Activated B cell treated with CpG ODN at 0.5 μM for 24 hours (primary cell): Measurements from ENCODE around the gene GPD1. TPM values are rescaled to one million over a fixed set of nuclear protein-coding genes. Genes with fewer than 3 reads are reported as not detected.

ENCODE experiments used
- ATAC-seq: fragments of 200-7000 bp; cut with Tn5 transposase; one replicate; pipeline ENCODE4 v1.10.0; 2021; ENCODE audit warnings: low read depth, mild to moderate bottlenecking, moderate library complexity
- CTCF ChIA-PET: fragments of 350-600 bp; sonication (Branson Sonifier 250); formaldehyde crosslinking; loops from one replicate; lab custom pipeline; 2021; ENCODE audit warnings: antibody characterized with exemption; lab: Charles Lee
- POLR2A ChIA-PET: fragments of 350-600 bp; sonication (Branson Sonifier 250); formaldehyde crosslinking; loops from one replicate; lab custom pipeline; 2021; ENCODE audit warnings: antibody characterized with exemption; lab: Charles Lee
- DNase-seq: peaks from one replicate; pipeline ENCODE4 v3.0.0; 2022
- H3K27ac Mint-ChIP-seq: one replicate; pipeline ENCODE4 v1.8.0; 2020; ENCODE audit warnings: mixed read lengths
- H3K27me3 Mint-ChIP-seq: one replicate; pipeline ENCODE4 v1.8.0; 2021; ENCODE audit warnings: mixed read lengths
- H3K36me3 Mint-ChIP-seq: one replicate; pipeline ENCODE4 v1.8.0; 2021; ENCODE audit warnings: low read depth, mixed read lengths
- H3K4me1 Mint-ChIP-seq: one replicate; pipeline ENCODE4 v1.8.0; 2021; ENCODE audit warnings: mixed read lengths
- H3K4me3 Mint-ChIP-seq: one replicate; pipeline ENCODE4 v1.8.0; 2020; ENCODE audit warnings: mild to moderate bottlenecking, mixed read lengths
- H3K9me3 Mint-ChIP-seq: one replicate; pipeline ENCODE4 v1.8.0; 2020; ENCODE audit warnings: mixed read lengths
- intact Hi-C: fragments of 100-400 bp; cut with micrococcal nuclease; formaldehyde crosslinking; loops from one replicate; pipeline ENCODE4 v1.15.1; 2024
- total RNA-seq: library from RNA; stranded (reverse); gene quantifications from 2 replicates; pipeline ENCODE4 v1.2.3, GENCODE V29; 2022
- TF ChIP-seq, protein P1 (sequence below): fragments of 200-600 bp; IDR thresholded peaks from one replicate; pipeline ENCODE4 v1.8.0; 2022; ENCODE audit warnings: antibody characterized with exemption, mild to moderate bottlenecking

The GPD1 gene
- total RNA-seq, 1 donor from 2014 or later = 0.60 TPM

DNA sequence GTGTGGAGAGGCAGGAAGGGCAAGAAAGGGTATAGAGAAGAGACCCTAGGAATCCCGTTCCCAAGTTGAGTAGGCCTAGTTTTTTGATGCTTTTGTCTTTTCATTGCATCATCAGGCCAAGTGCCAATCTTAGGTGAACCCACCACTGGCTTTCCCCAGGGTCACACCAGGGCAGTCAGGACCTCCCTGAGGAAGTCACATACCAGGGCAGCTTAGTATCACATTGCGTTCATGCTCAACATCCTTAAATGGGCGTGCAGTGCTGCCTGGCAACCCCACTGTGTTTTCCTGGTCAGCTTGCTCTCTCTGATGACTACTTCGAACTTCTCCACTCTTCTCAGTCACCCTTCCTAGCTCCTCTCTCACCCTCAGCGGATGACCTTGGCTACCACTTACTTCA is 37.4 kb upstream of the GPD1 start:
- ATAC-seq (no peak), DNase-seq (no peak)
- H3K9me3 Mint-ChIP-seq = no peaks in the 10 kb centered on the region
- H3K27ac Mint-ChIP-seq = no peak overlapping the region
- POLR2A ChIA-PET = interaction anchor here (0.6 kb wide), 2 partner anchors 9 to 477 kb away, joined by 3 read pairs; partner anchors contain the start of gene ASIC1
- intact Hi-C loops = no loop called here
- H3K27me3 Mint-ChIP-seq = peaks cover 10% of the 10 kb centered on the region
- TF ChIP-seq, protein P1, sequence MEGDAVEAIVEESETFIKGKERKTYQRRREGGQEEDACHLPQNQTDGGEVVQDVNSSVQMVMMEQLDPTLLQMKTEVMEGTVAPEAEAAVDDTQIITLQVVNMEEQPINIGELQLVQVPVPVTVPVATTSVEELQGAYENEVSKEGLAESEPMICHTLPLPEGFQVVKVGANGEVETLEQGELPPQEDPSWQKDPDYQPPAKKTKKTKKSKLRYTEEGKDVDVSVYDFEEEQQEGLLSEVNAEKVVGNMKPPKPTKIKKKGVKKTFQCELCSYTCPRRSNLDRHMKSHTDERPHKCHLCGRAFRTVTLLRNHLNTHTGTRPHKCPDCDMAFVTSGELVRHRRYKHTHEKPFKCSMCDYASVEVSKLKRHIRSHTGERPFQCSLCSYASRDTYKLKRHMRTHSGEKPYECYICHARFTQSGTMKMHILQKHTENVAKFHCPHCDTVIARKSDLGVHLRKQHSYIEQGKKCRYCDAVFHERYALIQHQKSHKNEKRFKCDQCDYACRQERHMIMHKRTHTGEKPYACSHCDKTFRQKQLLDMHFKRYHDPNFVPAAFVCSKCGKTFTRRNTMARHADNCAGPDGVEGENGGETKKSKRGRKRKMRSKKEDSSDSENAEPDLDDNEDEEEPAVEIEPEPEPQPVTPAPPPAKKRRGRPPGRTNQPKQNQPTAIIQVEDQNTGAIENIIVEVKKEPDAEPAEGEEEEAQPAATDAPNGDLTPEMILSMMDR = no peak
- CTCF ChIA-PET = interaction anchor here (1.1 to 7.6 kb wide), 3 partner anchors 11 to 109 kb away, joined by 3 to 73 read pairs (median 15); no protein-coding TSS in a partner anchor
- no peaks in the 10 kb centered on the region for H3K36me3 Mint-ChIP-seq
- H3K4me1 Mint-ChIP-seq = peaks cover 4% of the 10 kb centered on the region
- no peak overlapping the region for H3K4me3 Mint-ChIP-seq

DNA sequence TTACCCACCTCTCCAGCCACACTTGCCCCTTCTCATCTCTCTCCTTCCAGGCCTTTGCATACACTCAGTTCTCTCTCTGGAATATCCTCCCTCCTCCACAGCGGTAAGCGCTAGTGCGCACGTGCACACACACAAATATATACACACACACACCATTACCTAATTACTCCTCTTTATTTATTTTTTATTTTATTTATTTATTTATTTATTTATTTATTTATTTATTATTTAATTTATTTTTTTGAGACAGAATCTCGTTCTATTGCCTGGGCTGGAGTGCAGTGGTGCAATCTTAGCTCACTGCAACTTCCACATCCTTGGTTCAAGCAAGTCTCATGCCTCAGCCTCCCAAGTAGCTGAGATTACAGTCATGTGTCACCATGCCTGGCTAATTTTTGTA is 34.7 kb upstream of the GPD1 start:
- no peaks in the 10 kb centered on the region for H3K36me3 Mint-ChIP-seq
- H3K4me3 Mint-ChIP-seq = no peak overlapping the region
- CTCF ChIA-PET = interaction anchor here (0.6 to 7.6 kb wide), 10 partner anchors 8 to 224 kb away, joined by 3 to 73 read pairs (median 5); no protein-coding TSS in a partner anchor
- DNase-seq (no peak), ATAC-seq (no peak)
- H3K27ac Mint-ChIP-seq = no peak overlapping the region
- POLR2A ChIA-PET = interaction anchor here (0.6 to 1.0 kb wide), 2 partner anchors 45 to 1161 kb away, joined by 3 read pairs; no protein-coding TSS in a partner anchor
- peaks cover 13% of the 10 kb centered on the region for H3K27me3 Mint-ChIP-seq
- intact Hi-C loops = no loop called here
- peaks cover 4% of the 10 kb centered on the region for H3K4me1 Mint-ChIP-seq
- TF ChIP-seq, protein P1 = no peak
- H3K9me3 Mint-ChIP-seq = no peaks in the 10 kb centered on the region

DNA sequence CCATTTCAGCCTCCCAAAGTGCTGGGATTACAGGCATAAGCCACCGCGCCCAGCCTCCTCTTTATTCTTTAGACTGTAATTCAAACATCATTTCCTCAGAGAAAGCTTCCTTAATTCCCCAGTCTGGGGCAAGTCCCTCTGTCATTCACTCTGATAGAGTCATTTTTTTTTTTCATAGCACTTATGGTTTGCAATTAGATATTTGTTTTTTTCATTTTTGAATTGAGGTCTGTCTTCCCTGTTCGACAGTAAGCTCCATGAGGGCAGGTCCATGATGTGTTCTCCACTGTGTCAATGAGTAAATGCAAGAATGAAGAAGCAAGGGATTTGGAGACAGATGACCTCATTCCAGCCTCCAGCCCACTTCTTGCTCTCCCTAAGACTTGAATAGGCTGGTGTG is 34.3 kb upstream of the GPD1 start:
- ATAC-seq = no peak
- peaks cover 4% of the 10 kb centered on the region for H3K4me1 Mint-ChIP-seq
- H3K9me3 Mint-ChIP-seq = no peaks in the 10 kb centered on the region
- no peak overlapping the region for H3K4me3 Mint-ChIP-seq
- CTCF ChIA-PET = interaction anchor here (0.6 to 7.6 kb wide), 9 partner anchors 9 to 223 kb away, joined by 3 to 73 read pairs (median 5); no protein-coding TSS in a partner anchor
- no peak for DNase-seq
- no peak overlapping the region for H3K27ac Mint-ChIP-seq
- H3K36me3 Mint-ChIP-seq = no peaks in the 10 kb centered on the region
- POLR2A ChIA-PET = interaction anchor here (1.0 kb wide), 1 partner anchor 45 kb away, joined by 3 read pairs; no protein-coding TSS in a partner anchor
- intact Hi-C loops = no loop called here
- TF ChIP-seq, protein P1 = no peak
- peaks cover 11% of the 10 kb centered on the region for H3K27me3 Mint-ChIP-seq

DNA sequence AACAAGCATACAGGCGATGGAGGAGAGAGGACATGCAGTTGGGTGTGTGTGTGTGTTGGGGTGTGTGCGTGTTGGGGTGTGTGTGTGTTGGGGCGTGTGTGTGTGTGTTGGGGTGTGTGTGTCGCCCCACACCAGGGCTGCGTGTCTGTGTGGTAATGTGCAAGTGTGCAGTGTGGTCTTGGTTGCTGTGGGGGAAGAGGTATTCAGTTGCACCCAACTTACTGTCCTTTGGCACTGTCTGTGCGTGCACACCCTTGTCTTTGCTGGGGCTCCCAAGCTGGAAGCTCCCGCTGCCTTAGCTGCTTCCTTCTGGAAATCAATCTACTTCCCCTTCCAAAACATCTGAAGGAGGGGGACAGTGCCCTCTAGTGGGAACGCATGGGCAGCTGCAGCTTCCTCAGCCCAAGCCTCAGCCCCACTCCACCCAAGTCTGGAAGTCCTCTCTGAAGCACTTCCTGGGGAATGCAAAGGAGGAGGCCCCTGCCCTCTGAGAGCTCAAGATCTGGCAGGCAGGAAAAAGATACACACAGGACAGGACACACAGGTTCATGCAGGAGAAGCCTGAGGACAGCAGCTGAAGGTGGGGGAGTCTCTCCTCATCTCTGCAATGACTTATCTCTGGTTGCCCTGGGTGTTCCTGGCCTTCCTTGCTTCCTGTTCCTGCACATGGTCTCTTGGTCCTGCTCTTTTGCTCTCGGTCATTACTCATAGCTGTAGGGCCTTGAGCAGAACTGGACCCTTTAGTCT is 33.3 kb upstream of the GPD1 start:
- DNase-seq (peak; percentile 53), ATAC-seq (peak; percentile 58)
- H3K27me3 Mint-ChIP-seq = peaks cover 11% of the 10 kb centered on the region
- TF ChIP-seq, protein P1 = peak; percentile 40
- ChIA-PET POLR2A (interaction anchor here (1.4 kb wide), 1 partner anchor 103 kb away, joined by 4 read pairs; no protein-coding TSS in a partner anchor), CTCF (interaction anchor here (0.6 to 7.6 kb wide), 16 partner anchors 9 to 127 kb away, joined by 3 to 73 read pairs (median 4); partner anchors contain the start of genes CERS5, COX14 and GPD1)
- intact Hi-C loops = loop anchor here (1.0 to 10.0 kb wide), 4 partner anchors 33 to 564 kb away; no protein-coding TSS in a partner anchor
- H3K4me3 Mint-ChIP-seq = no peak overlapping the region
- H3K9me3 Mint-ChIP-seq = no peaks in the 10 kb centered on the region
- H3K27ac Mint-ChIP-seq = no peak overlapping the region
- H3K36me3 Mint-ChIP-seq = no peaks in the 10 kb centered on the region
- peaks cover 4% of the 10 kb centered on the region for H3K4me1 Mint-ChIP-seq
